Activated B cell treated with CpG ODN at 0.5 μM for 24 hours (primary cell): ENCODE measurements around the gene STARD10. TPM values are rescaled to one million over a fixed set of nuclear protein-coding genes. Genes with fewer than 3 reads are reported as not detected.

Experiments
- ATAC-seq: fragments of 200-7000 bp; cut with Tn5 transposase; one replicate; pipeline ENCODE4 v1.10.0; 2021; ENCODE audit warnings: low read depth, mild to moderate bottlenecking, moderate library complexity
- CTCF ChIA-PET: fragments of 350-600 bp; sonication (Branson Sonifier 250); formaldehyde crosslinking; loops from one replicate; lab custom pipeline; 2021; ENCODE audit warnings: antibody characterized with exemption; lab: Charles Lee
- POLR2A ChIA-PET: fragments of 350-600 bp; sonication (Branson Sonifier 250); formaldehyde crosslinking; loops from one replicate; lab custom pipeline; 2021; ENCODE audit warnings: antibody characterized with exemption; lab: Charles Lee
- DNase-seq: peaks from one replicate; pipeline ENCODE4 v3.0.0; 2022
- H3K27ac Mint-ChIP-seq: one replicate; pipeline ENCODE4 v1.8.0; 2020; ENCODE audit warnings: mixed read lengths
- H3K27me3 Mint-ChIP-seq: one replicate; pipeline ENCODE4 v1.8.0; 2021; ENCODE audit warnings: mixed read lengths
- H3K36me3 Mint-ChIP-seq: one replicate; pipeline ENCODE4 v1.8.0; 2021; ENCODE audit warnings: low read depth, mixed read lengths
- H3K4me1 Mint-ChIP-seq: one replicate; pipeline ENCODE4 v1.8.0; 2021; ENCODE audit warnings: mixed read lengths
- H3K4me3 Mint-ChIP-seq: one replicate; pipeline ENCODE4 v1.8.0; 2020; ENCODE audit warnings: mild to moderate bottlenecking, mixed read lengths
- H3K9me3 Mint-ChIP-seq: one replicate; pipeline ENCODE4 v1.8.0; 2020; ENCODE audit warnings: mixed read lengths
- CTCF ChIP-seq: fragments of 200-600 bp; IDR thresholded peaks from one replicate; pipeline ENCODE4 v1.8.0; 2022; ENCODE audit warnings: antibody characterized with exemption, mild to moderate bottlenecking
- intact Hi-C: fragments of 100-400 bp; cut with micrococcal nuclease; formaldehyde crosslinking; loops from one replicate; pipeline ENCODE4 v1.15.1; 2024
- total RNA-seq: library from RNA; stranded (reverse); gene quantifications from 2 replicates; pipeline ENCODE4 v1.2.3, GENCODE V29; 2022

Gene STARD10
- total RNA-seq, 1 donor from 2014 or later, result 42.6 TPM

- no peaks in the 10 kb centered on the region for H3K9me3 Mint-ChIP-seq
- no peak for ATAC-seq
- no peaks in the 10 kb centered on the region for H3K27me3 Mint-ChIP-seq
- H3K4me1 Mint-ChIP-seq, result peaks cover 57% of the 10 kb centered on the region
- CTCF ChIA-PET, result interaction anchor here (0.9 to 1.3 kb wide), 4 partner anchors 8 to 98 kb away, joined by 3 to 10 read pairs (median 3); no protein-coding TSS in a partner anchor
- H3K4me3 Mint-ChIP-seq, result peak overlapping the region; percentile 5
- intact Hi-C loops, result loop anchor here (2.0 to 10.0 kb wide), 3 partner anchors 28 to 562 kb away; partner anchors contain the start of genes FCHSD2 and STARD10
- DNase-seq, result no peak
- POLR2A ChIA-PET, result interaction anchor here (0.8 to 3.9 kb wide), 7 partner anchors 9 to 319 kb away, joined by 3 to 13 read pairs (median 6); partner anchors contain the start of genes FCHSD2 and STARD10
- H3K36me3 Mint-ChIP-seq, result peaks cover 40% of the 10 kb centered on the region
- H3K27ac Mint-ChIP-seq, result peak overlapping the region; percentile 95
- TF ChIP-seq CTCF, result no peak
Observed at GRCh38 chr11:72823105-72823804, 29.4 kb upstream of the STARD10 start.

GRCh38 chr11:72821920-72822799, 28.3 kb upstream of the STARD10 start:
- peak overlapping the region; percentile 63 for H3K4me3 Mint-ChIP-seq
- H3K27ac Mint-ChIP-seq, result peak overlapping the region; percentile 95
- TF ChIP-seq CTCF, result no peak
- intact Hi-C loops, result loop anchor here (1.0 to 10.0 kb wide), 5 partner anchors 8 to 563 kb away; partner anchors contain the start of genes ATG16L2, FCHSD2 and STARD10
- peaks cover 47% of the 10 kb centered on the region for H3K36me3 Mint-ChIP-seq
- POLR2A ChIA-PET, result interaction anchor here (0.6 to 3.9 kb wide), 13 partner anchors 10 to 562 kb away, joined by 3 to 13 read pairs (median 4); partner anchors contain the start of genes FCHSD2 and STARD10
- no peaks in the 10 kb centered on the region for H3K9me3 Mint-ChIP-seq
- DNase-seq (peak; percentile 90), ATAC-seq (peak; percentile 82)
- no peaks in the 10 kb centered on the region for H3K27me3 Mint-ChIP-seq
- CTCF ChIA-PET, result interaction anchor here (1.1 to 1.4 kb wide), 4 partner anchors 9 to 88 kb away, joined by 3 read pairs; no protein-coding TSS in a partner anchor
- peaks cover 57% of the 10 kb centered on the region for H3K4me1 Mint-ChIP-seq

GRCh38 chr11:72821221-72821919, 27.5 kb upstream of the STARD10 start:
- DNase-seq (no peak), ATAC-seq (no peak)
- Mint-ChIP-seq H3K4me1 (peaks cover 57% of the 10 kb centered on the region), H3K36me3 (peaks cover 47% of the 10 kb centered on the region), H3K27ac (peak overlapping the region; percentile 41), H3K4me3 (peak overlapping the region; percentile 61), H3K9me3 (no peaks in the 10 kb centered on the region), H3K27me3 (no peaks in the 10 kb centered on the region)
- intact Hi-C loops, result loop anchor here (10.0 kb wide), 1 partner anchor 563 kb away; no protein-coding TSS in a partner anchor
- ChIA-PET CTCF (interaction anchor here (1.4 kb wide), 1 partner anchor 87 kb away, joined by 3 read pairs; no protein-coding TSS in a partner anchor), POLR2A (interaction anchor here (1.1 to 3.9 kb wide), 7 partner anchors 14 to 563 kb away, joined by 3 to 13 read pairs (median 3); partner anchors contain the start of gene STARD10)
- TF ChIP-seq CTCF, result no peak

- Mint-ChIP-seq H3K4me1 (peaks cover 65% of the 10 kb centered on the region), H3K36me3 (peaks cover 47% of the 10 kb centered on the region), H3K27ac (peak overlapping the region; percentile 41), H3K9me3 (no peaks in the 10 kb centered on the region), H3K4me3 (peak overlapping the region; percentile 45), H3K27me3 (no peaks in the 10 kb centered on the region)
- DNase-seq (no peak), ATAC-seq (no peak)
- no peak for TF ChIP-seq CTCF
- POLR2A ChIA-PET, result interaction anchor here (1.2 to 3.9 kb wide), 3 partner anchors 13 to 70 kb away, joined by 3 to 13 read pairs (median 3); partner anchors contain the start of gene STARD10
- CTCF ChIA-PET, result no interaction called here
- intact Hi-C loops, result loop anchor here (10.0 kb wide), 1 partner anchor 564 kb away; no protein-coding TSS in a partner anchor
Observed at GRCh38 chr11:72820439-72821139, 26.7 kb upstream of the STARD10 start.
